Measurements from ENCODE around the gene VPS37B. TPM values are rescaled to one million over a fixed set of nuclear protein-coding genes. Genes with fewer than 3 reads are reported as not detected.

Gene VPS37B
- total RNA-seq, 2 experiments from 2014 or later, result 97.7 to 104 TPM

- no peaks in the 10 kb centered on the region for H3K36me3 Mint-ChIP-seq (ENCODE audit: low read depth)
- Histone ChIP-seq H3K27me3 (ENCODE audit: control insufficient read depth in 1 of 2, insufficient read depth in 2 of 2, low read length in 2 of 2) (no peaks in the 10 kb centered on the region), H3K9me3 (ENCODE audit: control insufficient read depth in 1 of 2, insufficient read depth in 1 of 2, low read length in 2 of 2) (no peaks in the 10 kb centered on the region), H3K27ac (ENCODE audit: low read depth in 1 of 2, low read length in 2 of 2) (no peak overlapping the region), H3K4me1 (ENCODE audit: insufficient read depth, low read length) (no peaks in the 10 kb centered on the region), H3K36me3 (ENCODE audit: insufficient read depth, low read length) (no peaks in the 10 kb centered on the region), H3K4me3 (ENCODE audit: low read length) (no peak overlapping the region)
- ATAC-seq (ENCODE audit: poor library complexity) (no peak), DNase-seq (no peak)
- no peak overlapping the region for H3K4me3 Mint-ChIP-seq
- no peaks in the 10 kb centered on the region for H3K4me1 Mint-ChIP-seq (ENCODE audit: low read depth)
- no peak overlapping the region for H3K27ac Mint-ChIP-seq
- H3K9me3 Mint-ChIP-seq, result no peaks in the 10 kb centered on the region
- ChIA-PET POLR2A (interaction anchor here (0.7 kb wide), 1 partner anchor 69 kb away, joined by 3 read pairs; no protein-coding TSS in a partner anchor), CTCF (no interaction called here)
- H3K27me3 Mint-ChIP-seq, result no peaks in the 10 kb centered on the region
- intact Hi-C loops (cut with DNase I, micrococcal nuclease), result no loop called here
- TF ChIP-seq CTCF (IDR thresholded peaks at IDR 0.05), result no peak
Observed at GRCh38 chr12:122928404-122929147, 32.7 kb upstream of the VPS37B start.

GRCh38 chr12:122927756-122928403, 32.0 kb upstream of the VPS37B start:
- Histone ChIP-seq H3K4me1 (ENCODE audit: insufficient read depth, low read length) (no peaks in the 10 kb centered on the region), H3K27ac (ENCODE audit: low read depth in 1 of 2, low read length in 2 of 2) (no peak overlapping the region), H3K4me3 (ENCODE audit: low read length) (no peak overlapping the region), H3K27me3 (ENCODE audit: control insufficient read depth in 1 of 2, insufficient read depth in 2 of 2, low read length in 2 of 2) (no peaks in the 10 kb centered on the region), H3K36me3 (ENCODE audit: insufficient read depth, low read length) (no peaks in the 10 kb centered on the region), H3K9me3 (ENCODE audit: control insufficient read depth in 1 of 2, insufficient read depth in 1 of 2, low read length in 2 of 2) (no peaks in the 10 kb centered on the region)
- no peak for ATAC-seq (ENCODE audit: poor library complexity)
- no peak for TF ChIP-seq CTCF (IDR thresholded peaks at IDR 0.05)
- no peak for DNase-seq
- Mint-ChIP-seq H3K27me3 (no peaks in the 10 kb centered on the region), H3K36me3 (ENCODE audit: low read depth) (no peaks in the 10 kb centered on the region), H3K27ac (no peak overlapping the region), H3K4me3 (no peak overlapping the region), H3K9me3 (no peaks in the 10 kb centered on the region), H3K4me1 (ENCODE audit: low read depth) (no peaks in the 10 kb centered on the region)
- intact Hi-C loops (cut with DNase I, micrococcal nuclease), result no loop called here
- CTCF ChIA-PET, result no interaction called here
- POLR2A ChIA-PET, result interaction anchor here (0.7 kb wide), 1 partner anchor 69 kb away, joined by 3 read pairs; no protein-coding TSS in a partner anchor

GRCh38 chr12:122921917-122922316, 26.0 kb upstream of the VPS37B start:
- Mint-ChIP-seq H3K36me3 (ENCODE audit: low read depth) (no peaks in the 10 kb centered on the region), H3K4me3 (no peak overlapping the region), H3K4me1 (ENCODE audit: low read depth) (no peaks in the 10 kb centered on the region), H3K27ac (no peak overlapping the region), H3K9me3 (no peaks in the 10 kb centered on the region), H3K27me3 (no peaks in the 10 kb centered on the region)
- ChIA-PET POLR2A (no interaction called here), CTCF (no interaction called here)
- intact Hi-C loops (cut with DNase I, micrococcal nuclease), result no loop called here
- Histone ChIP-seq H3K27ac (ENCODE audit: low read depth in 1 of 2, low read length in 2 of 2) (no peak overlapping the region), H3K9me3 (ENCODE audit: control insufficient read depth in 1 of 2, insufficient read depth in 1 of 2, low read length in 2 of 2) (no peaks in the 10 kb centered on the region), H3K36me3 (ENCODE audit: insufficient read depth, low read length) (no peaks in the 10 kb centered on the region), H3K4me3 (ENCODE audit: low read length) (no peak overlapping the region), H3K4me1 (ENCODE audit: insufficient read depth, low read length) (no peaks in the 10 kb centered on the region), H3K27me3 (ENCODE audit: control insufficient read depth in 1 of 2, insufficient read depth in 2 of 2, low read length in 2 of 2) (no peaks in the 10 kb centered on the region)
- no peak for TF ChIP-seq CTCF (IDR thresholded peaks at IDR 0.05)
- DNase-seq, result no peak
- ATAC-seq (ENCODE audit: poor library complexity), result no peak

All from CD4-positive, alpha-beta T cell (primary cell).